Ramos (cell line): ENCODE results near the gene MBNL1.
"Not testable (repeated sequence)": the region's sequence is repeated elsewhere in the genome, so short reads cannot be mapped to it uniquely, and the experiment has no call there.

ENCODE experiments used
- in situ Hi-C: fragments of 300-500 bp; cut with MboI; formaldehyde crosslinking; loops from one replicate; pipeline ENCODE4 v1.14.3; 2022; ENCODE audit warnings: low sequenced_read_pairs; ENCODE audit not compliant: unreplicated experiment

Gene MBNL1

GRCh38 chr3:152365766-152366593 is 97.3 kb downstream of the MBNL1 start:
- in situ Hi-C loops: no loop called here

GRCh38 chr3:152367192-152367591 is 98.5 kb downstream of the MBNL1 start:
- in situ Hi-C loops: not testable (repeated sequence)

- in situ Hi-C loops: not testable (repeated sequence)
These were observed 103.9 kb downstream of the MBNL1 start for GRCh38 chr3:152372633-152373032.

- in situ Hi-C loops: no loop called here
These were observed 104.7 kb downstream of the MBNL1 start for GRCh38 chr3:152373379-152373778.

GRCh38 chr3:152374262-152374990 is 105.7 kb downstream of the MBNL1 start:
- in situ Hi-C loops: no loop called here

GRCh38 chr3:152375546-152375945 is 106.8 kb downstream of the MBNL1 start:
- in situ Hi-C loops: no loop called here

GRCh38 chr3:152376351-152377183 is 107.8 kb downstream of the MBNL1 start:
- in situ Hi-C loops: no loop called here

GRCh38 chr3:152377184-152377570 is 108.4 kb downstream of the MBNL1 start:
- in situ Hi-C loops: no loop called here

- in situ Hi-C loops: no loop called here
These were observed 110.8 kb downstream of the MBNL1 start for GRCh38 chr3:152379415-152380042.

- in situ Hi-C loops: no loop called here
These were observed 111.3 kb downstream of the MBNL1 start for GRCh38 chr3:152380043-152380442.

GRCh38 chr3:152381881-152382295 is 113.2 kb downstream of the MBNL1 start:
- in situ Hi-C loops: no loop called here

GRCh38 chr3:152382312-152383135 is 113.8 kb downstream of the MBNL1 start:
- in situ Hi-C loops: no loop called here

- in situ Hi-C loops: no loop called here
These were observed 114.4 kb downstream of the MBNL1 start for GRCh38 chr3:152383136-152383606.

GRCh38 chr3:152384412-152384811 is 115.7 kb downstream of the MBNL1 start:
- in situ Hi-C loops: no loop called here

- in situ Hi-C loops: no loop called here
These were observed 117.0 kb downstream of the MBNL1 start for GRCh38 chr3:152385761-152386160.

GRCh38 chr3:152386208-152386607 is 117.5 kb downstream of the MBNL1 start:
- in situ Hi-C loops: no loop called here

GRCh38 chr3:152388631-152389030 is 119.9 kb downstream of the MBNL1 start:
- in situ Hi-C loops: no loop called here

- in situ Hi-C loops: no loop called here
These were observed 120.7 kb downstream of the MBNL1 start for GRCh38 chr3:152389316-152389934.

- in situ Hi-C loops: no loop called here
These were observed 121.9 kb downstream of the MBNL1 start for GRCh38 chr3:152390647-152391046.
